ENCODE measurements around the gene HLA-DPA1.

DNA sequence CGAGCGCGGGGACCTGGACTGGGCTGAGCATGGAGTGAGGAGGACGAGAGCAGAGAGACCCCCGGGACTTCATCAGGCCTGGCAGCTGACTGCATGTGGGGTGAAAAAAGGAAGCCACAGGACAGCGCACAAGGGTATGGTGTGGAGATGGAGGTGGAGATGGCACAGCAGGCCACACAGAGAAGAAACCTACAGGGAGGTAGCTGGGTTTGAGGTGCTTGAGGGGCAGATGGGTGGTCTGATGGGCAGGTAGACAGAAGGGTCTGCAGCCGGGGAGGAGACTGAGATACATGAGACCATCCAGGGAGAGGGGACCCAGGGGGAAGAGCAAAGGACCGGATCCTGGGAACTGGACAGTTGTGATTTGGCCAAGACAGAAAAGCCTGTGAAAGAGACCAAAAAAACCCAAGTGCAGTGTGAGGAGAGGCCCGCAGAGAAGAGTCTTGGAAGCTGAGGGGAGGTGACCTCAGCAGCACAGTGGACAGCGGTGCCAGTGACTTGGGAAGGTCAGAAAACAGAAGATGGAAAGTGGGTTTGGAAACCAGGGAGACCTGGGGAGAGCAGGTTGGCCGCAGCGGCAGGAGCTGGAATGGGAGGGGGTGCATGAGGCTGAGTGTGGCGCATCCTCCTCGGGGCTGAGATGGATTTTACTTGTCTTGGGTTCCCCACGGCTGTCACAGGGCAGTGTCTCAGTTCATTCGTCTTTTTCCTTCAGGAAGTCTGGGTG lies 7.8 kb upstream of the HLA-DPA1 start:
- no peak for TF ChIP-seq EZH2 (IDR thresholded peaks at IDR 0.05; ENCODE audit: borderline replicate concordance, insufficient read depth, low read depth, low read length, poor library complexity, severe bottlenecking)
- TF ChIP-seq, protein P1, sequence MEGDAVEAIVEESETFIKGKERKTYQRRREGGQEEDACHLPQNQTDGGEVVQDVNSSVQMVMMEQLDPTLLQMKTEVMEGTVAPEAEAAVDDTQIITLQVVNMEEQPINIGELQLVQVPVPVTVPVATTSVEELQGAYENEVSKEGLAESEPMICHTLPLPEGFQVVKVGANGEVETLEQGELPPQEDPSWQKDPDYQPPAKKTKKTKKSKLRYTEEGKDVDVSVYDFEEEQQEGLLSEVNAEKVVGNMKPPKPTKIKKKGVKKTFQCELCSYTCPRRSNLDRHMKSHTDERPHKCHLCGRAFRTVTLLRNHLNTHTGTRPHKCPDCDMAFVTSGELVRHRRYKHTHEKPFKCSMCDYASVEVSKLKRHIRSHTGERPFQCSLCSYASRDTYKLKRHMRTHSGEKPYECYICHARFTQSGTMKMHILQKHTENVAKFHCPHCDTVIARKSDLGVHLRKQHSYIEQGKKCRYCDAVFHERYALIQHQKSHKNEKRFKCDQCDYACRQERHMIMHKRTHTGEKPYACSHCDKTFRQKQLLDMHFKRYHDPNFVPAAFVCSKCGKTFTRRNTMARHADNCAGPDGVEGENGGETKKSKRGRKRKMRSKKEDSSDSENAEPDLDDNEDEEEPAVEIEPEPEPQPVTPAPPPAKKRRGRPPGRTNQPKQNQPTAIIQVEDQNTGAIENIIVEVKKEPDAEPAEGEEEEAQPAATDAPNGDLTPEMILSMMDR (IDR thresholded peaks at IDR 0.05), result no peak
